ENCODE data around the gene PCNX2. TPM values are rescaled to one million over a fixed set of nuclear protein-coding genes. Genes with fewer than 3 reads are reported as not detected.

PCNX2 gene
- total and polyA plus RNA-seq, 2 of the 8 experiments (the other 6 are each of a cell fraction or from before 2014, with no cell fraction given) = 46.1 to 57.6 TPM

- no peak for TF ChIP-seq ATF3 (IDR thresholded peaks at IDR 0.05; ENCODE audit: insufficient read depth, low read depth, low read length)
- TF ChIP-seq SP4 (IDR thresholded peaks at IDR 0.05; ENCODE audit: low read length) = no peak
- TF ChIP-seq SAP30 (IDR thresholded peaks at IDR 0.05; ENCODE audit: insufficient read depth, insufficient replicate concordance, low read length) = no peak
- TF ChIP-seq RAD21 (IDR thresholded peaks at IDR 0.05 in 1 of 2, conservative IDR thresholded peaks at IDR 0.05 in 1 of 2; ENCODE audit: low read depth in 2 of 2, low read length in 2 of 2) = peak; percentile 73 to 74
- no peak for TF ChIP-seq ZNF274 (IDR thresholded peaks at IDR 0.05; ENCODE audit: borderline replicate concordance, extremely low read depth, low read length)
- no peak for TF ChIP-seq BRCA1 (IDR thresholded peaks at IDR 0.05; ENCODE audit: low read depth, low read length)
- no peak for TF ChIP-seq PHF8 (conservative IDR thresholded peaks at IDR 0.05; ENCODE audit: low read depth, low read length)
- TF ChIP-seq BACH1 (IDR thresholded peaks at IDR 0.05; ENCODE audit: low read length) = no peak
- TF ChIP-seq MAX (IDR thresholded peaks at IDR 0.05) = peak; percentile 31; the same call in 1 of the 2 replicates
- TF ChIP-seq EP300 (IDR thresholded peaks at IDR 0.05; ENCODE audit: borderline replicate concordance in 1 of 2, low read depth in 2 of 2, low read length in 2 of 2) = no peak
- TF ChIP-seq CBX8 (IDR thresholded peaks at IDR 0.05; ENCODE audit: borderline replicate concordance, low read depth, low read length) = no peak
- no peak for TF ChIP-seq GTF2F1 (IDR thresholded peaks at IDR 0.05; ENCODE audit: borderline replicate concordance, low read depth, low read length)
- no peak for TF ChIP-seq BCL11A (IDR thresholded peaks at IDR 0.05; ENCODE audit: low read depth in 2 of 2, low read length in 2 of 2)
- TF ChIP-seq POLR2AphosphoS5 (IDR thresholded peaks at IDR 0.05; ENCODE audit: low read depth, low read length) = no peak
- TF ChIP-seq SRF (IDR thresholded peaks at IDR 0.05; ENCODE audit: low read depth, low read length) = no peak
- no peak for TF ChIP-seq NANOG (IDR thresholded peaks at IDR 0.05; ENCODE audit: insufficient read depth, low read depth, low read length, poor library complexity, severe bottlenecking)
- no peak for TF ChIP-seq MAFK (IDR thresholded peaks at IDR 0.05; ENCODE audit: low read depth, low read length)
- no peak for TF ChIP-seq POLR2A (IDR thresholded peaks at IDR 0.05; ENCODE audit: control extremely low read depth in 1 of 2, low read depth in 2 of 2, low read length in 2 of 2)
- TF ChIP-seq TBP (IDR thresholded peaks at IDR 0.05; ENCODE audit: low read depth, low read length) = no peak
Measured at GRCh38 chr1:232952514-232953499, 342.7 kb downstream of the PCNX2 start (continued).
